ENCODE results near the gene UBA5. TPM values are rescaled to one million over a fixed set of nuclear protein-coding genes. Genes with fewer than 3 reads are reported as not detected.

The UBA5 gene
- polyA plus RNA-seq, 1 donor, result 32.4 TPM

GRCh38 chr3:132654190-132654589, 5.9 kb upstream of the UBA5 start:
- DNase-seq (ENCODE audit: low read depth), result no peak

GRCh38 chr3:132654721-132655120, 5.4 kb upstream of the UBA5 start:
- no peak for DNase-seq (ENCODE audit: low read depth)

- DNase-seq (ENCODE audit: low read depth), result no peak
Observed at GRCh38 chr3:132655471-132655870, 4.7 kb upstream of the UBA5 start.

- no peak for DNase-seq (ENCODE audit: low read depth)
Observed at GRCh38 chr3:132657869-132658747, 2.0 kb upstream of the UBA5 start.

- no peak for DNase-seq (ENCODE audit: low read depth)
Observed at GRCh38 chr3:132659000-132659364, 1.1 kb upstream of the UBA5 start.

GRCh38 chr3:132659365-132660051, 621 bp upstream of the UBA5 start, which contains the start of gene ACAD11:
Gene ACAD11 (minus strand): TSS chr3:132659809. CDS start chr3:132659751, 58 bp downstream.
- peak; percentile 53 for DNase-seq (ENCODE audit: low read depth)

GRCh38 chr3:132660811-132661070, 612 bp downstream of the UBA5 start:
- no peak for DNase-seq (ENCODE audit: low read depth)

- DNase-seq (ENCODE audit: low read depth), result no peak
Observed at GRCh38 chr3:132661101-132661500, 972 bp downstream of the UBA5 start.

- no peak for DNase-seq (ENCODE audit: low read depth)
Observed at GRCh38 chr3:132662212-132662611, 2.1 kb downstream of the UBA5 start.

- no peak for DNase-seq (ENCODE audit: low read depth)
Observed at GRCh38 chr3:132665230-132665745, 5.2 kb downstream of the UBA5 start.

GRCh38 chr3:132669256-132669777, 9.2 kb downstream of the UBA5 start:
- no peak for DNase-seq (ENCODE audit: low read depth)

GRCh38 chr3:132675408-132675807, 15.3 kb downstream of the UBA5 start:
- DNase-seq (ENCODE audit: low read depth), result no peak

GRCh38 chr3:132679911-132680310, 19.8 kb downstream of the UBA5 start:
- no peak for DNase-seq (ENCODE audit: low read depth)

GRCh38 chr3:132681421-132681820, 21.3 kb downstream of the UBA5 start:
- DNase-seq (ENCODE audit: low read depth), result no peak

GRCh38 chr3:132682201-132682600, 22.1 kb downstream of the UBA5 start:
- DNase-seq (ENCODE audit: low read depth), result no peak

- DNase-seq (ENCODE audit: low read depth), result no peak
Observed at GRCh38 chr3:132690040-132690439, 29.9 kb downstream of the UBA5 start.

- DNase-seq (ENCODE audit: low read depth), result no peak
Observed at GRCh38 chr3:132694991-132695390, 34.9 kb downstream of the UBA5 start.

GRCh38 chr3:132695422-132695821, 35.3 kb downstream of the UBA5 start:
- no peak for DNase-seq (ENCODE audit: low read depth)

- DNase-seq (ENCODE audit: low read depth), result no peak
Observed at GRCh38 chr3:132703733-132704132, 43.6 kb downstream of the UBA5 start.

GRCh38 chr3:132709761-132710160, 49.6 kb downstream of the UBA5 start:
- no peak for DNase-seq (ENCODE audit: low read depth)

GRCh38 chr3:132710311-132710710, 50.2 kb downstream of the UBA5 start:
- DNase-seq (ENCODE audit: low read depth), result no peak

GRCh38 chr3:132713977-132714727, 54.0 kb downstream of the UBA5 start:
- DNase-seq (ENCODE audit: low read depth), result no peak

All from forelimb muscle (tissue), 1 donor.